GM06990 (cell line): ENCODE data around the gene TMEM190.

Source experiments
- DNase-seq: peaks from one replicate; pipeline ENCODE4 v3.0.0-alpha.2; 2011; ENCODE audit not compliant: insufficient read length; ENCODE audit errors: extremely low read depth
- H3K27me3 ChIP-seq: replicated peaks from 2 replicates; pipeline ENCODE4 v1.6.0; 2011; ENCODE audit warnings: low read length; ENCODE audit not compliant: control insufficient read depth, insufficient read depth
- H3K36me3 ChIP-seq: 2 replicates; pipeline ENCODE4 v1.5.1; 2011; ENCODE audit warnings: low read length; ENCODE audit not compliant: control insufficient read depth, insufficient read depth
- H3K4me3 ChIP-seq: replicated peaks from 2 replicates; pipeline ENCODE4 v1.5.1; 2011; ENCODE audit warnings: low read depth, mild to moderate bottlenecking, control low read depth, low read length
- TF ChIP-seq, protein P1 (sequence below): IDR thresholded peaks from 2 replicates; pipeline ENCODE4 v1.5.1; 2011; ENCODE audit warnings: low read length, control low read depth, mild to moderate bottlenecking, inconsistent platforms; ENCODE audit not compliant: insufficient read depth, poor library complexity, severe bottlenecking

The TMEM190 gene

DNA sequence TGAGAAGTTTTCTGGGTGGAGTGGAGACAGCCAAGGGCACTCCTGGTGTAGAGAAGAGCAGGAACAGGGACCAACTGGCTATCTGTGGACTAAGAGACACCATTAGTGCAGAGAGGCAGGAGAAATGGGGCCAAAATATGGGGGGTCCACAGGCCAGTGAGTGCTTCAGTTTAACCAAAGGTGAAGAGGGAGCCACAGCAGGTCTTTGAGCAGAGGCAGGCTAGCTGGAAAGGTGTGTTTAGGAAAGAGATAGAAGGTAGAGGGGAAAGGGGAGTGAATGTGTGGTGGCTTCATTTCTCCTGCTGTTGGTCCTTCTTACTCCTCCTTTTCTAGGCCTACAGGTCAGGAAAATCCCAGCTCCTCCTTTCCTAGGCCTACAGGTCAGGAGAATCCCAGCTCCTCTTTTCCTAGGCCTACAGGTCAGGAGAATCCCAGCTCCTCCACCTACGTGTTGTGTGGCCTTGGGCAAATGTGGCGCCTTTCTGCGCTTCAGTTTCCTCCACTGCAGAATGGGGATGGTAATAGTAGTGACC is 6.0 kb downstream of the TMEM190 start:
- no peak overlapping the region; the same call in 1 of the 2 replicates for H3K4me3 ChIP-seq
- no peaks in the 10 kb centered on the region for H3K27me3 ChIP-seq
- no peak for DNase-seq
- H3K36me3 ChIP-seq, result peaks cover 9% of the 10 kb centered on the region
- TF ChIP-seq, protein P1, sequence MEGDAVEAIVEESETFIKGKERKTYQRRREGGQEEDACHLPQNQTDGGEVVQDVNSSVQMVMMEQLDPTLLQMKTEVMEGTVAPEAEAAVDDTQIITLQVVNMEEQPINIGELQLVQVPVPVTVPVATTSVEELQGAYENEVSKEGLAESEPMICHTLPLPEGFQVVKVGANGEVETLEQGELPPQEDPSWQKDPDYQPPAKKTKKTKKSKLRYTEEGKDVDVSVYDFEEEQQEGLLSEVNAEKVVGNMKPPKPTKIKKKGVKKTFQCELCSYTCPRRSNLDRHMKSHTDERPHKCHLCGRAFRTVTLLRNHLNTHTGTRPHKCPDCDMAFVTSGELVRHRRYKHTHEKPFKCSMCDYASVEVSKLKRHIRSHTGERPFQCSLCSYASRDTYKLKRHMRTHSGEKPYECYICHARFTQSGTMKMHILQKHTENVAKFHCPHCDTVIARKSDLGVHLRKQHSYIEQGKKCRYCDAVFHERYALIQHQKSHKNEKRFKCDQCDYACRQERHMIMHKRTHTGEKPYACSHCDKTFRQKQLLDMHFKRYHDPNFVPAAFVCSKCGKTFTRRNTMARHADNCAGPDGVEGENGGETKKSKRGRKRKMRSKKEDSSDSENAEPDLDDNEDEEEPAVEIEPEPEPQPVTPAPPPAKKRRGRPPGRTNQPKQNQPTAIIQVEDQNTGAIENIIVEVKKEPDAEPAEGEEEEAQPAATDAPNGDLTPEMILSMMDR, result no peak

DNA sequence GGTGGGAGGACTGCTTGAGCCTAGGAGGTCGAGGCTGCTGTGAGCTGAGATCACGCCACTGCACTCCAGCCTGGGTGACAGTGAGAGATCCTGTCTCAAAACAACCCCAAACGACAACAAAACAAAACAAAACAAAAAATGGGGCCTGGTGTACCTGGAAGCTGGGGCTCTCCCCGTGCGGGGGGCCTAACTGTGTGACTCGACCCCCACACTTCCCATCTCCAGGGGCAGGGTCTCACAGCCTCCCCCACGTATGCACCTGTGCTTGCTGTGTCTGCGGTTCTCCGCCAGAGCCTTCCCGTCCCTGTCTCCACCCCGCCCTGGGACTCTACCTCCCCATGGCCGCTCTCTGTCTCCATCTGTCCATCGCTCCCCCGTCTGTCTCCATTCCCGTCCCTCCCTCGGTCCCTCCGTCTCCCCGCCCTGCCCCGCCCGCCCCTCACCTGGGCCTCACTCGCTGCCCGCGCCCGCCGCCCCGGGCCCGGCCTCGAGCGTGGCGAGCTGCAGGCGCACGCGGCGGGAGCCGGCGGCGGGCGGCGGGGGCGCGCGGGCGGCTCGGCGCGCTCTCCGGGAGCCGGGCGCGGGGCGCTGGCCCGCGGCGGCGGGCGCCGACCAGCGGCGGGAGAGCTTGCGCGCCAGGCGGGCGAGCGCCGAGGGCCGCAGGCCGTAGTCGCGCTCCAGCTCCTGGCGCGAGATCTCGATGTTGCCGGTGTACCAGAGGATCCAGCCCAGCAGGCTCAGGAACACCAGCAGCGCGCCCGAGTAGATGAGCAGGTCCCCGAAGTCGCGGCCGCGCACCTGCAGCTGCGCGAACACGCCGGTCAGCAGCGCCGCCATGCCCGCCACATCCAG is 6.9 kb downstream of the TMEM190 start:
- H3K27me3 ChIP-seq, result no peaks in the 10 kb centered on the region
- H3K36me3 ChIP-seq, result peaks cover 18% of the 10 kb centered on the region
- peak; percentile 83 for DNase-seq
- TF ChIP-seq, protein P1, result peak; percentile 28
- H3K4me3 ChIP-seq, result peak overlapping the region; percentile 90

- no peaks in the 10 kb centered on the region for H3K27me3 ChIP-seq
- H3K4me3 ChIP-seq, result peak within 1 kb of the TSS; percentile 90
- TF ChIP-seq, protein P1, result no peak
- H3K36me3 ChIP-seq, result peaks cover 26% of the 10 kb centered on the region
- peak; percentile 71 for DNase-seq
These were observed 7.7 kb downstream of the TMEM190 start, which contains the start of gene TMEM238 for GRCh38 chr19:55384131-55384919. TSS of gene TMEM238 (minus strand) at chr19:55384292. CDS start at chr19:55384259, 33 bp downstream.

GRCh38 chr19:55384920-55385723 is 8.5 kb downstream of the TMEM190 start:
- H3K27me3 ChIP-seq, result no peaks in the 10 kb centered on the region
- H3K36me3 ChIP-seq, result peaks cover 32% of the 10 kb centered on the region
- peak; percentile 94 for DNase-seq
- peak overlapping the region; percentile 90 for H3K4me3 ChIP-seq
- TF ChIP-seq, protein P1, result no peak
